GM19438 (cell line): ENCODE results near the gene VCL.
A peak's percentile ranks its signal among the peaks of the same experiment; 100 is the strongest.

Experiments
- ATAC-seq: cut with Tn5 transposase; IDR thresholded peaks from one replicate; pipeline ENCODE4 v1.9.1; 2021; ENCODE audit warnings: low read depth; ENCODE audit not compliant: unreplicated experiment

The VCL gene

DNA sequence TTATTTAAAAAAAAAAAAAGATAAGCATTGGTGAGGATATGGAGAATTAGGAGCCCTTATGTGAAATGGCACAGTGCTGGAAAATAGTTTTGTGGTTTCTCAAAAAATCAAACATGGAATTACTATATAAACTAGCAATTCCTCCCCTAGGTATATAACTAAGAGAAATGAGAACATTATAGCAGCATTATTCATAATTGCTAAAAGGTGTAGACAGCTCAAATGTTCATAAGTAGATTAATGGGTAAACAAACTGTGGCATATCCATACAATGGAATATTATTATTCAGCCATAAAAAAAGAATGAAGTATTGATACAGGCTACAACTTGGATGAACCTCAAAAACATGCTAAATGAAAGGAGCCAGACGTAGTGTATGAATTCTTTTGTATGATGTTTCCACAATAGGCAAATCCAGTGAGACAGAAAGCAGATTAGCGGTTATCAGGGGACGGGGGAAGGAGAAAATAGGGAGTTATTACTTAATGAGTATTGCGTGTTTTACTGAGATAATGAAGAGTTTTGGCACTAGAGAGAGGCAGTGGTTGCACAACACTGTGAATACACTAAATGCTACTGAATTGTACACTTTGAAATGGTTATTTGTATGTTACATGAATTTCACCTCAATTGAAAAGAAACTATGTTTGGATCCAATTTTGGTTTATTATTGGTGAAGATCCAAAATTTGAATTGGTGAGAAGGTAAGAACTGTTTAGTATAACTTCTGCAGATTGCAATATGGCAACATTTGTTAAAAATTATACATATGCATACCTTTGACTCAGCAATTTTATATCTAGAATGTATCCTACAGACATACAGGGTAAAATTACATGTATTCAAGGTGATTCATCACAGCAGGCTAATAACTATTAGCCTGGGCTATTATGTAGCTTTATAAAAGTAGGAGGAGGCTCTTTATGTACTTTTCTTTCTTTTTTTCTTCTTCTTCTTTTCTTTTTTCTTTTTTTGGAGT is 69.7 kb downstream of the VCL start:
- no peak for ATAC-seq

DNA sequence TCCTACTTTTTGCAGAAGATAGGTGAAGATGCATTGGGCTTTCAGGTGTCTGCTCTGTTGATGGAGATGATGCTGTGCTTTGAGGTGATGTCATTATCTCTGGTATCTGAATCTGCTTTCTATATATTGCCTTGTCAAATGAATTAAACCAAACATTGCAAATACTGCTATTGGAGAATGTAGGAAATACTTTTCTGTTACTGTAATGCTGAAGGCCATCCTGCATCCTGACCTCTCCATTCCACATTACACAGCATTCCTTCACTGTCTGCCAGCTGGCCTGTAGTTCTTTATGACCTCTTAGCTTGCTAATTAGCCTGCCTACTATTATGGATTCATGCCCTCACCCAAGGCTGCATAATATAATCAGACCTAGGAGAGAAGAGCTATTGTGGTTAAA is 73.2 kb downstream of the VCL start:
- no peak for ATAC-seq

DNA sequence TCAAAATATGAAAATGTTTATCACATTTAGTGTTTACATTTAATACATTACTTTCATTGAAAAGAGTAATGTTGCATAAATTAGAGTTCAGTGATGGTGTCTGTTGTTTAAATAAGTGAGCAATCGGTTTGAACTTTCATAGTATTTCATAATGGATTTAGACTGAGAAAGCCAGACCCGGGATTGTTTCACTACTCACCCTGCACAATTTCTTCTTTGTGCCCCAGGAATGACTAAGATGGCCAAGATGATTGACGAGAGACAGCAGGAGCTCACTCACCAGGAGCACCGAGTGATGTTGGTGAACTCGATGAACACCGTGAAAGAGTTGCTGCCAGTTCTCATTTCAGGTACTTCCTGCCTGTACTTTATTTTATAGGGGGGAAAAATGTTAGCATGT is 74.6 kb downstream of the VCL start:
- no peak for ATAC-seq

DNA sequence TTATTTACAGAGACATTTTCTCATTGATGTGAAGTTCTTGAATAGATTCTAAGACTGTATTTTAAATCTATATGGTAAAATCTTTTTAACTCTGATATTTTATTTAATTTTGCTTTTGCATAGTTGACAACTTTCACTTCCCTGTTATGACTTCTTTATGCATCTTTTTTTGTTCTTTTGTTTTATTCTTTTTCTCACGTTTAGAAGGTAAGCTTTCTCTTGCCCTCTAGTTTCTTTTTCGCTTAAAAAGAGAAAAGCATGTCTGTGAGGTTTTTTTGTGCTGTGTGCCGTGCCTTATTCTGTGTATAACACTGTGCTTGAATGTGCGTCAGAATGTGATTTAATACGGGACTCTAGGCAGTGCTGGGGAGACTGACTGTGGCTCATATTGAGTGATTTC is 78.0 kb downstream of the VCL start:
- ATAC-seq, result no peak

DNA sequence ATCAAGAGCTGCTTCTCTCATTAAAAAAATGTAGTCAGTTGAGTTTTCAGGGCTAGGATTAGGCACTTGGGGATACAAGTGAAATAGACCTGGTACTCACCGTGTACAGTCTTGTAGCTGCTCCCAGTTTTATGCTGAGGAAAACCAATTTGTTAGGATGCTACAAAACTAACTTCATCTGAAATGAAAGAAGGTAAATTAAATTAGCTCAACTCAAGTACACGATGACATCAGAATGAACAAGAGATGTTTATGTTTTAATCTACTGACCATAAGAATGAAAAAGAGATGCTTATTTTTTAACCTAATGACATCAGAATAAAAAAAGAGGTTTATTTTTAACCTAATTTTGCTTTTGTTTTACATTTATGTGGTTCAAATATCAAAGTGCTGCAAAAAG is 79.0 kb downstream of the VCL start:
- no peak for ATAC-seq

GRCh38 chr10:74077416-74077815 is 79.5 kb downstream of the VCL start:
- no peak for ATAC-seq

DNA sequence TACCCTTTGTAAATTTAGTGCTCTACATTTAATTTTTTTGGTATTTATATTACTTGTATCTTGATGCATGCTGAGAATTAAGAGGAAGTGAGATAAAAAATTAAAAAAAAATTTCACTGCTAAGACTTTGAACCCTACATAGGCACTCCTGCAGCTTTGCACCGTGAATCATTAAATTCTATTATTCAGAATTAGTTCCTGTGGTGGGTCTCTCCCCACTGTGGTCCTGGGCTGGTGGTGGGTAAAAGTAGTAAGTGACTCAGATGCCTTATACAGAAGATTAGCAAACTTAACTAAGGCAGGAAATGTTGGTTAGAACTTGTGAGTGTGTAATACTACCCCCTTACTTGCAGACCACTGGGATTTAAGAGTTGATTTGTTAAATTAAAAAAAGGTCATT is 80.1 kb downstream of the VCL start:
- no peak for ATAC-seq

DNA sequence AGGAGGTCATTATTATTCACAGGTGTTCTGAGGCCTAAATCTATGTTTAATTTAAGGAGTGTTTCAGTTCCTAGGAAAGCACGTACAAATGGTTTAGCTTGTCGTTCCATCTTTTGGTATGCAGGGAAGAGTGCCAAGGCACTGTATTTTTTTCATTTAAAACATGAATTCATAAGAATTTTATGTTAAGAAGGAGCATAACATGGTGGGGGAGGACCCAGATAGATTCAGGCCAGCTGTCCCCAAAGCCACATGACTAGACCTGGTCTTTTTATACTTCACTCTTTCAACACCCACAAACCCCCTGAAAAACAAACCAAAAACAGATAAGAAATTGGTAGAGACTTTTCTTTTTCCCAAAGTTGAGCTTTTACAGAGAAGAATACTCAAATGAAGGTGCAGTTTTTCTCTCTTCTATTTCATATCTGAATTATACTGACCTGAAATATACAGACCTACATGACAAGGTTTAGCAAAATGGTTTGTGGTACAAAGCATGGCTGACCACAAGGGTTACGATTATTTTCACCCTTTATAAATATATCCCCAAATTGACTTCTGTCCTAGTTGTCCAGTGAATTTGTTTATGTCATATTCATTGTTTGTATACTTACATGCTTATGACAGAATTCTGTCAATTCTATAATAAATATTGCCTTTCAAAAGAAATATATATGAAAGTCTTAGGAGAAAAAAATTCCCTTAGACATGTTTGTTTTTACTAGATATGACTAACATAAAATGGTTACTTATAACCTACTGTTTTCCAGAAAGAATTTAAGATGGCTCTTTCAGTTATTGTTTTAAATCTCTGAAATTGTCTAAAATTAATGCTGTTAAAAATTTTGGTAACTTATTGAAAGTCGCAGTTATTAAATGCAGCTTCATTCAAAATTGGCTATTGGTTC is 81.4 kb downstream of the VCL start:
- ATAC-seq, result no peak

GRCh38 chr10:74079936-74080590 is 82.1 kb downstream of the VCL start:
- ATAC-seq, result no peak

DNA sequence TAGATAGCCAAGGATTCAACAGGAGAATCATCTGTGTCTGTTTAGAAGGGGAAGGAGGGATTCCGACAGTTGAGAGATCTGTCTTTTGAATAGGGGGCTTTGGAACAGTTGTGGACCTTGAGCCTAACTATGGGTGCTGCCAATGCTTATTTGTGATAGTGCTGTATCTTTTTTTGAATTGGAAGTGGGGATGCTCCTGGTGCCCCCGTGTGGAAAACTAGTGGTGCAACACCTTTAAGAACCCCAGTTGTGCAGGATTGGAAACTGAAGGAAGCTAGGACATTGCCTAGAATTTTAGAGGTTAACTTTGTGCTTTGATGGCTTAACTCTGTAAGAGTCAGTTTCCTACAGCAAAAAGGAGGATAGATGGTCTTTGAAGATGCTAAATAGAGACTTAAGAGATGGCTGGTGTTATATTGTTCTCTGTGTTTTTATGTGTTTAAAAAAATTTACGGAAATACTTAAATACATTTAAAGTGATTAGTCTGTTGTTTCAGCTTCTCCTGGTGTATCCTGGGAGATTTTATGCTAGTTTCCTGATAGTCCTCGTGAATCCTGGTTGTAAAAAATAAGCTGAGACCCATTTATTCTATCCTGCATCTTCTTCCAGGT is 83.4 kb downstream of the VCL start:
- no peak for ATAC-seq

- no peak for ATAC-seq
These were observed 84.2 kb downstream of the VCL start for GRCh38 chr10:74081941-74082718.

- ATAC-seq, result no peak
These were observed 85.4 kb downstream of the VCL start for GRCh38 chr10:74083304-74083703.

DNA sequence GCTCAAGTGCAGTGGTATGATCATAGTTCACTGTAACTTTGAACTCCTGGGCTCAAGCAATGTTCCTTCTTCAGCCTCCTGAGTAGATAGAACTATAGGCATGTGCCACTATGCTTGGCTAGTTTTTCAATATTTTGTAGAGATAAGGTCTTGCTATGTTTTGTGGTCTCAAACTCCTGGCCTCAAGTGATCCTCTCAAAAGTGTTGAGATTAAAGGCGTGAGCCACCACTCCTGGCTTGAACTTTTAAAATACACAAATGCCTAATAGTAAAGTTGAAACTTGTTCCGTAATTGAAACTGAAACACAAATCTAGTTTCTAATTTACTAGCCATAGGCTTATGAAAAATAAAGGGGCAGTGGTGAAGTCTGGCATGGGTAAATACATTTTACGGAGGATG is 87.0 kb downstream of the VCL start:
- peak; percentile 81 for ATAC-seq

DNA sequence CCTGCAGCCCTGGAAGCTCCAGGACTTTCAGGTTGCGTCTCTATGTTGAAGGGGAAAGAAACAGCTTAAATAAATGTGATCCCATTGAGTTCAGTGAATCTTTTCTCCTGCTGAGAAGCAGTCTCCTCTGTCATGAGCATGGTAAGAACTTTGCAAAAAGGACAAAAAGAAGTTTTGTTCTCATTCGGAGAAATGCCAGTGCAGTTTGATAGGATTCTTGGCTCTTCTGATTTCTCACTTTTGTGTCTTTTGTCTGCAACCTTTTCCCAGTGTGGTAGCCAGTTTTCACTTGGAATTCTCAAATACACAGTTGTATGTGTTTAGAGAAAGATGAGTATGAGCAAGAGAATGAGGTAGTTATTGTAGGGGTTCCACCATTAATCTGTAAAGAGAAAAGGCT is 88.4 kb downstream of the VCL start:
- no peak for ATAC-seq

DNA sequence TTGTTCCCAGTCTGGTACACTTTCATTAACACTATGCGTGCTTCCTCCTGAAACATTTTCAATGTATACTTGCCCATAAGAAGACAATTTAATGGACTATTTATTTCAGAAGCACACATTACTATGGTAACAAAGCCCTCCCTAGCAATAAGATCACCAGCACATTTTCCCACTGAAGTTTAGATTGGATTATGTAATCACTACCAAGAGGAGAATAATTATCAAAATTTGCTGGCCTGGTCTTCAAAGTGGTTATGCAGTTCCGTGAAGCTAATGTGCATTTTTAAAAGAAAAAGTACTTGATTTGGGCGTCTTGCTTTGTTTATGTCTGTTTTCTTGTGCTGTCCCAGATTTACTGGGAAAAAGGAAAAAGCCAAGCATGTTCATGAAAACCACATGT is 90.8 kb downstream of the VCL start:
- ATAC-seq, result no peak

DNA sequence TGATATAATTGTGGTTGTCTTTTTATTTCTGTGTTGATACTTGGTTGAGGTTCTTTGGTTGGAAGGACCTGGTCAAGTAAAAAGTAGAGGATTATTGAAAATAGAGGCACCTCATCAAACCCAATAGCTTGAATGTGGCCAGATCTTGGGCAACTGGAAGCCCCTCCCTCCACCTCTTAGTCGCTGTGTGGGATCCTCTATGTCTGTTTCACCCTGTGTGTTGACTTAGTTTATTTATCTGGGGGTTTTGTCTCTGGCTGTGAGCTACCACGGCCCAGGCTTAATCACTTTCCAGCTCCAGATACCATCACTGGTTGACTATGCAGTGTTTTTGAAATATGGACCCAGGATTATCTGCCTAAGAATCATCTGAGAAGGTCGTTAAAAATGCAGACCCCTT is 94.5 kb downstream of the VCL start:
- no peak for ATAC-seq

GRCh38 chr10:74093530-74094164 is 95.7 kb downstream of the VCL start:
- ATAC-seq, result no peak

DNA sequence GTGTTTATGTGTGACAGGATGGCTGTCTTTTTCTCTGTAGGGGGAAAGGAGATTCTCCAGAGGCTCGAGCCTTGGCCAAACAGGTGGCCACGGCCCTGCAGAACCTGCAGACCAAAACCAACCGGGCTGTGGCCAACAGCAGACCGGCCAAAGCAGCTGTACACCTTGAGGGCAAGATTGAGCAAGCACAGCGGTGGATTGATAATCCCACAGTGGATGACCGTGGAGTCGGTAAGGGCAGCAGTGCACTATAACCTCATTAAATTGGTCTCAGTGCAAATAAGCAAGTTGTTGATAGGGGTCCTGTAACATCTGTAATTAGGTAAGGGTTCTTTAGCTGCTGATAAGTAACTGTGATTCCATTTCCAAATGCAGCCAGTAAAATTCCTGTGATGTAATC is 96.3 kb downstream of the VCL start:
- no peak for ATAC-seq

GRCh38 chr10:74096777-74097176 is 98.9 kb downstream of the VCL start:
- peak; percentile 94 for ATAC-seq
